ENCODE data around the gene FAM221B. TPM values are rescaled to one million over a fixed set of nuclear protein-coding genes. Genes with fewer than 3 reads are reported as not detected.

FAM221B gene
- total and polyA plus RNA-seq, 4 experiments from 2014 or later, result not detected

- intact Hi-C loops (cut with micrococcal nuclease), result no loop called here
- no peak for DNase-seq
- no peaks in the 10 kb centered on the region for H3K9me3 ChIP-seq (ENCODE audit: control insufficient read depth in 1 of 2, low read length in 2 of 2)
- H3K4me1 Mint-ChIP-seq, result peaks cover 7 to 12% (median 8%) of the 10 kb centered on the region in 4 donors
- peaks cover 0 to 3% (median 0%) of the 10 kb centered on the region in 8 donors for H3K9me3 Mint-ChIP-seq
- H3K4me3 Mint-ChIP-seq, result peak overlapping the region in 1 of 8 donors; percentile 22
- ChIA-PET POLR2A (ENCODE audit: partially characterized antibody) (no interaction called here), CTCF (ENCODE audit: partially characterized antibody) (interaction anchor here (1.0 to 1.8 kb wide), 5 partner anchors 34 to 134 kb away, joined by 3 to 10 read pairs (median 4); partner anchors contain the start of genes CCDC107 and RMRP)
- no peaks in the 10 kb centered on the region for H3K4me1 ChIP-seq (ENCODE audit: insufficient read depth, low read length)
- H3K4me3 ChIP-seq (ENCODE audit: low read length in 2 of 2), result no peak overlapping the region
- H3K27ac ChIP-seq (ENCODE audit: low read depth, low read length), result no peak overlapping the region
- no peaks in the 10 kb centered on the region for H3K27me3 ChIP-seq (ENCODE audit: insufficient read depth, low read length)
- no peak overlapping the region for H3K27ac Mint-ChIP-seq
- H3K36me3 ChIP-seq (ENCODE audit: insufficient read depth, low read length), result peaks cover 6% of the 10 kb centered on the region
- H3K36me3 Mint-ChIP-seq, result peaks cover 13 to 22% of the 10 kb centered on the region in 2 donors
- H3K27me3 Mint-ChIP-seq, result no peaks in the 10 kb centered on the region
Observed at GRCh38 chr9:35792024-35792813, 36.3 kb downstream of the FAM221B start.

- H3K27me3 Mint-ChIP-seq, result no peaks in the 10 kb centered on the region
- no peaks in the 10 kb centered on the region for H3K9me3 ChIP-seq (ENCODE audit: control insufficient read depth in 1 of 2, low read length in 2 of 2)
- intact Hi-C loops (cut with micrococcal nuclease), result no loop called here
- H3K4me1 Mint-ChIP-seq, result peaks cover 7 to 12% (median 8%) of the 10 kb centered on the region in 4 donors
- no peak within 1 kb of the TSS for H3K27ac ChIP-seq (ENCODE audit: low read depth, low read length)
- H3K36me3 ChIP-seq (ENCODE audit: insufficient read depth, low read length), result peaks cover 6% of the 10 kb centered on the region
- H3K27ac Mint-ChIP-seq, result peak within 1 kb of the TSS in 1 of 7 donors; percentile 27
- ChIA-PET POLR2A (ENCODE audit: partially characterized antibody) (no interaction called here), CTCF (ENCODE audit: partially characterized antibody) (interaction anchor here (1.3 to 1.8 kb wide), 2 partner anchors 87 to 91 kb away, joined by 4 to 10 read pairs; no protein-coding TSS in a partner anchor)
- H3K36me3 Mint-ChIP-seq, result peaks cover 16 to 23% of the 10 kb centered on the region in 2 donors
- H3K4me3 Mint-ChIP-seq, result no peak within 1 kb of the TSS
- no peaks in the 10 kb centered on the region for H3K27me3 ChIP-seq (ENCODE audit: insufficient read depth, low read length)
- peaks cover 0 to 3% (median 0%) of the 10 kb centered on the region in 8 donors for H3K9me3 Mint-ChIP-seq
- no peak for DNase-seq
- no peaks in the 10 kb centered on the region for H3K4me1 ChIP-seq (ENCODE audit: insufficient read depth, low read length)
- no peak within 1 kb of the TSS for H3K4me3 ChIP-seq (ENCODE audit: low read length in 2 of 2)
Observed at GRCh38 chr9:35791297-35791921, 37.1 kb downstream of the FAM221B start, which contains the start of gene NPR2. NPR2 (plus strand) TSS chr9:35791591; CDS start chr9:35792409, 818 bp downstream.

DNA sequence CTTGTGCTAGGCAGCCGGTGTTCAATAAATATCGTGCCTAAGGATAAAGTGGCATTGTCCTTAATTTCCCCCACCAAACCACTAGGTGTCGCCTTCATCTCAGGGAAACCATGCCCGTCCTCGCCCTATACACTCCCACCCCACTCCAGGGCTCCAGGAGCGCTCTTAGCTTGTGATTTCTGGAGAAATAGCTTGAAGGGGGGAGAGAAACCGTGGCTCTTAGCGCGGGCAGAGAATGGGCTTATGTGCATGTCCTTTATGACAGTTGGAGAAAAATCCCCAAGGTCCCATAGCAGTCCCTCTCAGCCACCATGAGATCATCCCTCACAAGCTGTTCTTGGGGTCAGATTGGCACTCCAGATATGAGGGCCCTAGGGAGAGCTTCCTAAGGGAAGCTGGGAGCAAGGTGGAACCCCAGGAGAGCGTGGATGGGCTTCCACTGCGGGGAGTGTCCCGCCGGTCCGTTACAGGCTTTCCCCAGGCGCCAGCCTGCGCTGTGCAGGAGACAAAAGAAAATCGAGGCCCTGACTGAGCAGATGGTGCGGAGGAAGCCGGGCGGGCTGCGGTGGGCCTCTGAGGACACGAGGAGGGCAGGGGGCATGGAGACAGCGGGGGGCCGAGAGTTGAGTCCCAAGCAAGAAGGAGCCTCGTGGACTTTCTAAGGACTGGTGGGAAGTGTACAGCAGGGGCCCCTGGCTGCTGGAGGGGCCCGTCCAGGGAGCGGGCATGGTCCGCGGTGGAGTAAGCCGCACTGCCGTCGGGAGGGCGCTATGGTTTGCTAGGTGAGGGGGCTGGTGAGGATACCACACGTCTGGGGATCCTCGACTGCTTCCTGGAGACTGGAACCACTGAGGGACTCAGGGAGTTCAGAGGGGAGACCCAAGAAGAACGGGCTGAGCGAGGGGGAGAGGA is 37.9 kb downstream of the FAM221B start:
- Histone ChIP-seq H3K9me3 (ENCODE audit: control insufficient read depth in 1 of 2, low read length in 2 of 2) (no peaks in the 10 kb centered on the region), H3K4me3 (ENCODE audit: low read length in 2 of 2) (no peak overlapping the region), H3K36me3 (ENCODE audit: insufficient read depth, low read length) (peaks cover 6% of the 10 kb centered on the region), H3K27ac (ENCODE audit: low read depth, low read length) (no peak overlapping the region), H3K4me1 (ENCODE audit: insufficient read depth, low read length) (no peaks in the 10 kb centered on the region), H3K27me3 (ENCODE audit: insufficient read depth, low read length) (no peaks in the 10 kb centered on the region)
- H3K27ac Mint-ChIP-seq, result peak overlapping the region in 2 of 7 donors; percentile 27 to 47
- peaks cover 0 to 3% (median 0%) of the 10 kb centered on the region in 8 donors for H3K9me3 Mint-ChIP-seq
- H3K4me1 Mint-ChIP-seq, result peaks cover 7 to 12% (median 9%) of the 10 kb centered on the region in 4 donors
- ChIA-PET CTCF (ENCODE audit: partially characterized antibody) (interaction anchor here (0.6 to 4.0 kb wide), 38 partner anchors 8 to 233 kb away, joined by 3 to 108 read pairs (median 4); partner anchors contain the start of genes FAM221B, GBA2, HRCT1 and RGP1), POLR2A (ENCODE audit: partially characterized antibody) (interaction anchor here (1.2 to 1.5 kb wide), 4 partner anchors 36 to 143 kb away, joined by 3 to 7 read pairs (median 4); partner anchors contain the start of gene FAM221B)
- peak; percentile 58 to 69 (median 64) for DNase-seq
- intact Hi-C loops (cut with micrococcal nuclease), result loop anchor here (1.0 kb wide), 2 partner anchors 36 to 92 kb away; no protein-coding TSS in a partner anchor
- H3K27me3 Mint-ChIP-seq, result no peaks in the 10 kb centered on the region
- peaks cover 23 to 31% of the 10 kb centered on the region in 2 donors for H3K36me3 Mint-ChIP-seq
- no peak overlapping the region for H3K4me3 Mint-ChIP-seq

GRCh38 chr9:35790025-35790384 is 38.5 kb downstream of the FAM221B start:
- peak overlapping the region in 1 of 7 donors; percentile 47 for H3K27ac Mint-ChIP-seq
- Histone ChIP-seq H3K4me3 (ENCODE audit: low read length in 2 of 2) (no peak overlapping the region), H3K27ac (ENCODE audit: low read depth, low read length) (no peak overlapping the region), H3K27me3 (ENCODE audit: insufficient read depth, low read length) (no peaks in the 10 kb centered on the region), H3K36me3 (ENCODE audit: insufficient read depth, low read length) (peaks cover 6% of the 10 kb centered on the region), H3K4me1 (ENCODE audit: insufficient read depth, low read length) (no peaks in the 10 kb centered on the region), H3K9me3 (ENCODE audit: control insufficient read depth in 1 of 2, low read length in 2 of 2) (no peaks in the 10 kb centered on the region)
- H3K27me3 Mint-ChIP-seq, result no peaks in the 10 kb centered on the region
- DNase-seq, result no peak
- ChIA-PET CTCF (ENCODE audit: partially characterized antibody) (interaction anchor here (0.6 to 4.0 kb wide), 40 partner anchors 8 to 234 kb away, joined by 3 to 108 read pairs (median 4); partner anchors contain the start of genes FAM221B, GBA2, HRCT1 and RGP1), POLR2A (ENCODE audit: partially characterized antibody) (interaction anchor here (1.2 to 1.5 kb wide), 4 partner anchors 36 to 142 kb away, joined by 3 to 7 read pairs (median 4); partner anchors contain the start of gene FAM221B)
- peaks cover 0 to 3% (median 0%) of the 10 kb centered on the region in 8 donors for H3K9me3 Mint-ChIP-seq
- intact Hi-C loops (cut with micrococcal nuclease), result loop anchor here (1.0 kb wide), 2 partner anchors 36 to 92 kb away; no protein-coding TSS in a partner anchor
- H3K36me3 Mint-ChIP-seq, result peaks cover 26 to 32% of the 10 kb centered on the region in 2 donors
- no peak overlapping the region for H3K4me3 Mint-ChIP-seq
- H3K4me1 Mint-ChIP-seq, result peaks cover 7 to 12% (median 10%) of the 10 kb centered on the region in 4 donors

GRCh38 chr9:35789541-35789940 is 39.0 kb downstream of the FAM221B start:
- Histone ChIP-seq H3K4me1 (ENCODE audit: insufficient read depth, low read length) (no peaks in the 10 kb centered on the region), H3K4me3 (ENCODE audit: low read length in 2 of 2) (no peak overlapping the region), H3K27me3 (ENCODE audit: insufficient read depth, low read length) (no peaks in the 10 kb centered on the region), H3K9me3 (ENCODE audit: control insufficient read depth in 1 of 2, low read length in 2 of 2) (no peaks in the 10 kb centered on the region), H3K27ac (ENCODE audit: low read depth, low read length) (no peak overlapping the region), H3K36me3 (ENCODE audit: insufficient read depth, low read length) (peaks cover 6% of the 10 kb centered on the region)
- DNase-seq, result no peak
- H3K4me1 Mint-ChIP-seq, result peaks cover 6 to 12% (median 10%) of the 10 kb centered on the region in 4 donors
- no peak overlapping the region for H3K4me3 Mint-ChIP-seq
- POLR2A ChIA-PET (ENCODE audit: partially characterized antibody), result interaction anchor here (1.2 to 1.5 kb wide), 4 partner anchors 37 to 142 kb away, joined by 3 to 7 read pairs (median 4); partner anchors contain the start of gene FAM221B
- CTCF ChIA-PET (ENCODE audit: partially characterized antibody), result interaction anchor here (0.6 to 4.0 kb wide), 33 partner anchors 7 to 234 kb away, joined by 3 to 108 read pairs (median 5); partner anchors contain the start of genes FAM221B, HRCT1, SPAG8 and TMEM8B
- intact Hi-C loops (cut with micrococcal nuclease), result no loop called here
- peaks cover 29 to 36% of the 10 kb centered on the region in 2 donors for H3K36me3 Mint-ChIP-seq
- H3K27me3 Mint-ChIP-seq, result no peaks in the 10 kb centered on the region
- peaks cover 0 to 3% (median 0%) of the 10 kb centered on the region in 8 donors for H3K9me3 Mint-ChIP-seq
- H3K27ac Mint-ChIP-seq, result peak overlapping the region in 1 of 7 donors; percentile 36

GRCh38 chr9:35783418-35783817 is 45.1 kb downstream of the FAM221B start:
- H3K27me3 ChIP-seq (ENCODE audit: insufficient read depth, low read length), result no peaks in the 10 kb centered on the region
- H3K9me3 Mint-ChIP-seq, result peaks cover 0 to 2% (median 0%) of the 10 kb centered on the region in 8 donors
- DNase-seq, result no peak
- no peak overlapping the region for H3K4me3 Mint-ChIP-seq
- H3K27ac Mint-ChIP-seq, result no peak overlapping the region
- H3K4me1 Mint-ChIP-seq, result peaks cover 0 to 3% (median 3%) of the 10 kb centered on the region in 4 donors
- H3K36me3 Mint-ChIP-seq, result peaks cover 43 to 48% of the 10 kb centered on the region in 2 donors
- peaks cover 13% of the 10 kb centered on the region for H3K36me3 ChIP-seq (ENCODE audit: insufficient read depth, low read length)
- H3K4me1 ChIP-seq (ENCODE audit: insufficient read depth, low read length), result no peaks in the 10 kb centered on the region
- H3K4me3 ChIP-seq (ENCODE audit: low read length in 2 of 2), result no peak overlapping the region
- H3K27ac ChIP-seq (ENCODE audit: low read depth, low read length), result no peak overlapping the region
- ChIA-PET POLR2A (ENCODE audit: partially characterized antibody) (interaction anchor here (0.7 kb wide), 1 partner anchor 408 kb away, joined by 3 read pairs; no protein-coding TSS in a partner anchor), CTCF (ENCODE audit: partially characterized antibody) (no interaction called here)
- no peaks in the 10 kb centered on the region for H3K9me3 ChIP-seq (ENCODE audit: control insufficient read depth in 1 of 2, low read length in 2 of 2)
- no peaks in the 10 kb centered on the region for H3K27me3 Mint-ChIP-seq
- intact Hi-C loops (cut with micrococcal nuclease), result no loop called here

Measured in CD4-positive, alpha-beta memory T cell (primary cell).